MM.1S (cell line): ENCODE measurements around the gene SUMF2.
"Not testable (repeated sequence)": the region's sequence is repeated elsewhere in the genome, so short reads cannot be mapped to it uniquely, and the experiment has no call there.

Source experiments
- DNase-seq: peaks from one replicate; pipeline ENCODE4 v3.0.0-alpha.2; 2015
- H2AFZ ChIP-seq: fragments of 300-600 bp; sonication (generic); 2 replicates; pipeline ENCODE4 v1.6.0; 2016; ENCODE audit warnings: antibody characterized with exemption, low read length
- H3F3A ChIP-seq: fragments of 300-600 bp; sonication (generic); 2 replicates; pipeline ENCODE4 v1.6.1; 2016; ENCODE audit warnings: mild to moderate bottlenecking, antibody characterized with exemption, low read length, moderate library complexity, mixed read lengths; ENCODE audit not compliant: insufficient read depth
- H3K27ac ChIP-seq: fragments of 300-600 bp; sonication (generic); 2 replicates; pipeline ENCODE4 v1.5.1; 2016; ENCODE audit warnings: mild to moderate bottlenecking, low read length
- H3K27me3 ChIP-seq: fragments of 300-600 bp; sonication (generic); replicated peaks from 2 replicates; pipeline ENCODE4 v1.6.0; 2016; ENCODE audit warnings: low read length; ENCODE audit not compliant: insufficient read depth
- H3K36me3 ChIP-seq: fragments of 300-600 bp; sonication (generic); replicated peaks from 2 replicates; pipeline ENCODE4 v1.6.1; 2016; ENCODE audit warnings: mild to moderate bottlenecking, low read length, mixed read lengths; ENCODE audit not compliant: insufficient read depth
- H3K4me1 ChIP-seq: fragments of 300-600 bp; sonication (generic); 2 replicates; pipeline ENCODE4 v1.6.1; 2016; ENCODE audit warnings: low read length, mixed read lengths
- H3K4me2 ChIP-seq: fragments of 300-600 bp; sonication (generic); 2 replicates; pipeline ENCODE4 v1.6.0; 2016; ENCODE audit warnings: low read depth, low read length
- H3K4me3 ChIP-seq: fragments of 300-600 bp; sonication (generic); 2 replicates; pipeline ENCODE4 v1.5.1; 2016; ENCODE audit warnings: low read length, mixed read lengths
- H3K79me2 ChIP-seq: fragments of 300-600 bp; sonication (generic); 2 replicates; pipeline ENCODE4 v1.6.1; 2016; ENCODE audit warnings: mixed run types, low read length, mixed read lengths
- H3K9ac ChIP-seq: fragments of 300-600 bp; sonication (generic); 2 replicates; pipeline ENCODE4 v1.6.1; 2016; ENCODE audit warnings: low read length, mixed read lengths
- H3K9me2 ChIP-seq: fragments of 300-600 bp; sonication (generic); replicated peaks from 2 replicates; pipeline ENCODE4 v1.6.1; 2016; ENCODE audit warnings: mild to moderate bottlenecking, low read length, mixed read lengths; ENCODE audit not compliant: insufficient read depth
- H3K9me3 ChIP-seq: fragments of 300-600 bp; sonication (generic); replicated peaks from 2 replicates; pipeline ENCODE4 v1.6.1; 2016; ENCODE audit warnings: mild to moderate bottlenecking, low read length, mixed read lengths; ENCODE audit not compliant: insufficient read depth
- H4K20me1 ChIP-seq: fragments of 300-600 bp; sonication (generic); 2 replicates; pipeline ENCODE4 v1.6.1; 2016; ENCODE audit warnings: mild to moderate bottlenecking, low read length, moderate library complexity, mixed read lengths; ENCODE audit not compliant: insufficient read depth
- EZH2 ChIP-seq: fragments of 300-600 bp; sonication (generic); optimal IDR thresholded peaks from 2 replicates; pipeline ENCODE3; 2017; ENCODE audit warnings: low read depth, mild to moderate bottlenecking, antibody characterized with exemption, low read length, mixed read lengths
- EZH2phosphoT487 ChIP-seq: fragments of 300-600 bp; sonication (generic); IDR thresholded peaks from 2 replicates; pipeline ENCODE4 v1.6.1; 2018; ENCODE audit warnings: antibody characterized with exemption, low read length
- TF ChIP-seq, protein P1 (sequence below): fragments of 300-600 bp; sonication (generic); IDR thresholded peaks from 2 replicates; pipeline ENCODE4 v1.5.1; 2016; ENCODE audit warnings: antibody characterized with exemption, low read length, mixed read lengths

SUMF2 gene

DNA sequence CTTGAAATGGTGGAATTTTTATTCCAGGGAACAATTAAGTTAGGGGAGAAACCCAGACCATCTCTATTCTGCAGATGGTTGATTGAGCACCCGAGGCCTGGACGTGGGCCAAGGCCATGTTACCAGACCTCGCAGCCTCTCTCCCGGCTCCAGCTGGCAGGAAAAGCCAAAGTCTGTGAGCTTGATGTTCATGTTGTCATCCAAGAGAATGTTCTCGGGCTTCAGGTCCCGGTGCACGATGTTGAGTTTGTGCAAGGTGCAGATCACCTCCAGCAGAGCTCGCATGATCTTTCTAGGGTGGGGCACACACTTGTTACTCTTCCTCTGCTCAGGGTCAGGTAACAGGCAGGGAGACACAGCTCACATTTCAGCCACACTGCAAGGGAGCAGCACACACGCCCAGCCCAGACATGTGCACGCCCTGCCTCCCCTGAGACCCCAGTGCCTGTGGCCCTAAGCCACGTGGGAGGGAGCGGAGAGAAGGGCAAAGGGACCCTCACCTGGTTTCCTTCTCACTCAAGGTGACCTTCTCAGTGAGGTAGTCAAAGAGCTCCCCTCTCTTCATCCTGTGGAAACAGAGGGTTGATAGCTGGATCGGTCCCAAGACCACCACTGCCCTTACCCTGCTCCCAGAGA, 19.2 kb downstream of the SUMF2 start:
- Histone ChIP-seq H3K9me3 (no peaks in the 10 kb centered on the region), H3K27me3 (no peaks in the 10 kb centered on the region), H3K9ac (no peak overlapping the region), H3K36me3 (no peaks in the 10 kb centered on the region), H3K79me2 (no peaks in the 10 kb centered on the region), H2AFZ (no peak overlapping the region), H3F3A (no peaks in the 10 kb centered on the region), H3K9me2 (no peaks in the 10 kb centered on the region), H4K20me1 (no peaks in the 10 kb centered on the region), H3K27ac (no peak overlapping the region), H3K4me1 (no peaks in the 10 kb centered on the region), H3K4me2 (no peak overlapping the region), H3K4me3 (no peak overlapping the region)
- DNase-seq: no peak
- TF ChIP-seq EZH2phosphoT487: no peak
- TF ChIP-seq, protein P1, sequence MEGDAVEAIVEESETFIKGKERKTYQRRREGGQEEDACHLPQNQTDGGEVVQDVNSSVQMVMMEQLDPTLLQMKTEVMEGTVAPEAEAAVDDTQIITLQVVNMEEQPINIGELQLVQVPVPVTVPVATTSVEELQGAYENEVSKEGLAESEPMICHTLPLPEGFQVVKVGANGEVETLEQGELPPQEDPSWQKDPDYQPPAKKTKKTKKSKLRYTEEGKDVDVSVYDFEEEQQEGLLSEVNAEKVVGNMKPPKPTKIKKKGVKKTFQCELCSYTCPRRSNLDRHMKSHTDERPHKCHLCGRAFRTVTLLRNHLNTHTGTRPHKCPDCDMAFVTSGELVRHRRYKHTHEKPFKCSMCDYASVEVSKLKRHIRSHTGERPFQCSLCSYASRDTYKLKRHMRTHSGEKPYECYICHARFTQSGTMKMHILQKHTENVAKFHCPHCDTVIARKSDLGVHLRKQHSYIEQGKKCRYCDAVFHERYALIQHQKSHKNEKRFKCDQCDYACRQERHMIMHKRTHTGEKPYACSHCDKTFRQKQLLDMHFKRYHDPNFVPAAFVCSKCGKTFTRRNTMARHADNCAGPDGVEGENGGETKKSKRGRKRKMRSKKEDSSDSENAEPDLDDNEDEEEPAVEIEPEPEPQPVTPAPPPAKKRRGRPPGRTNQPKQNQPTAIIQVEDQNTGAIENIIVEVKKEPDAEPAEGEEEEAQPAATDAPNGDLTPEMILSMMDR: no peak
- no peak for TF ChIP-seq EZH2

DNA sequence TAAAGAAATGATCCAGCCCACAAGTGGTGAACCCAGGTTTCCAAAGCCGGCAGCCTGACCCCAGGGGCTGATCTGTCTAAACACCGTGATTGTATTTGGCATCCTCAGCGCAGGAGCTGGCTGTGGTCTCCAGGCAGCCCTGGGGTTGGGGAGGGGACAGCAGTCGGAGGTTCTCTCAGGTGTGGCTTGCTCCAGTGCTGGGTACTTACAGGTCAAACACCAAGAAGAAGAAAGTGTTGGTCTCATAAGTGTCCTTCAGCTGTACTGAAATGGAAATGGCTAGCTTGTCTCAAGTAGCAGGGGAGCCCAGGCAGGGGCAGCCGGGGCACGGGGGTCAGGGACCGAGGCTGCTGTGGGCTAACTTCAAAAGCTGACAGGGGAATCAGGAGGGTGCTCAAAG, 22.7 kb downstream of the SUMF2 start:
- DNase-seq: no peak
- TF ChIP-seq EZH2 (no peak), EZH2phosphoT487 (no peak)
- TF ChIP-seq, protein P1: no peak
- Histone ChIP-seq H3K9ac (no peak overlapping the region), H3K79me2 (no peaks in the 10 kb centered on the region), H2AFZ (no peak overlapping the region), H3F3A (no peaks in the 10 kb centered on the region), H3K9me3 (no peaks in the 10 kb centered on the region), H3K27ac (no peak overlapping the region), H4K20me1 (no peaks in the 10 kb centered on the region), H3K4me1 (no peaks in the 10 kb centered on the region), H3K27me3 (no peaks in the 10 kb centered on the region), H3K36me3 (no peaks in the 10 kb centered on the region), H3K4me3 (no peak overlapping the region), H3K9me2 (no peaks in the 10 kb centered on the region), H3K4me2 (no peak overlapping the region)

DNA sequence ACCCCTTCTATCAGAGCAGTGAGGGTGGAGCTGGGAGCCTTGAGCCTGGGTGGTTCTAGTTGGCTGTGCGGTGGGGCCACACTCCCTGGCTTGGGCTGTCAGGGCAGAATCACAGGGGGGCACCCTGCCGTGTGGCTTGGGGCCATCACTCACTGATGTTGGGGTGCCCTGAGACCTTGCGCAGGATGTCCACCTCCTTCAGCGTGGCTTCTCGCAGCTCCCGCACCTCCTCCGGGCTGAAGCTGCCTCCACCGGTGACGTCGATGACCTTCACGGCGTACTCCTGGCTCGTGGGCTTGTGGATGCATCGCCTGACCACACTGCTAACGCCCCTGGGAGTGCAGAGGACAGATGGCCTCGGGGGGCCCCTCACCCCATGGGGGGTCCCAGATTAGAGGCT, 23.4 kb downstream of the SUMF2 start:
- Histone ChIP-seq H3K27ac (no peak overlapping the region), H3K27me3 (no peaks in the 10 kb centered on the region), H3K4me1 (no peaks in the 10 kb centered on the region), H3K9me2 (no peaks in the 10 kb centered on the region), H3K4me2 (no peak overlapping the region), H3K79me2 (no peaks in the 10 kb centered on the region), H4K20me1 (no peaks in the 10 kb centered on the region), H3F3A (no peaks in the 10 kb centered on the region), H2AFZ (no peak overlapping the region), H3K4me3 (no peak overlapping the region), H3K9me3 (no peaks in the 10 kb centered on the region), H3K9ac (no peak overlapping the region), H3K36me3 (no peaks in the 10 kb centered on the region)
- no peak for DNase-seq
- TF ChIP-seq EZH2phosphoT487: no peak
- no peak for TF ChIP-seq EZH2

DNA sequence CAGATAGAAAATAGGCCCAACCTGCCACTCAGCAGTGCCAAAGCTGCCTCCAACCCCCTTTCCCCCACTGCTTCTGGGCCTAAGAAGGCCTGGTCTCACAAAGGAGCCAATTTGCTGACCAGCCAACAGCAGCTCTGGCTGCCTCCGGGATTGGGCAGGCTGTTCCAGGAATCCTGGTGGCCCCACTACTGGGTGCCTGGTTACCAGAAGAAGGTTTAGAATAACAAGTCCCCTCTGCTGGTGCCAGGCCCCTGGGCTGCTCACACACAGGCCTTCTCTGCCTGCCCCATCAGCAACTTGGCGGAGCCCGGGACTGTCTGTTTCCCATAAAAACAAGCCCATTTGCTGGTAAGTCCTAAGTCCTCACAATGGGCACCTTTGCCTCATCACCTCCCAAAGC, 27.5 kb downstream of the SUMF2 start:
- TF ChIP-seq, protein P1: no peak
- TF ChIP-seq EZH2phosphoT487 (no peak), EZH2 (no peak)

DNA sequence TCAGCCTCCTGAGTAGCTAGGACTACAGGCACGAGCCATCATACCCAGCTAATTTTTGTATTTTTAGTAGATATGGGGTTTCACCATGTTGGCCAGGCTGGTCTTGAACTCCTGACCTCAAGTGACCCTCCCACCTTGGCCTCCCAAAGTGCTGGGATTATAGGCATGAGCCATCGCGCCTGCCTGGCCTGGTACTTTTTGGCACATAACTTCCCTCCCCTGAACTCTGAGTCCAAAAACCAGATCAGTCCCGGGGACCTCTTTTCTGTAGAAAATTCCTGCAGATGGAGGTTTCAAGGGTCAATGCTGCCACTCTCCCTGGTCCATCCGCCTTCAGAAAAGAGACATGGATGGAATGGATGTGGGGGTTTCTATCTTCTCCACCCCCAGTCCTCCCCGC, 28.3 kb downstream of the SUMF2 start:
- H3K9me3 ChIP-seq, H3K79me2 ChIP-seq, H3K4me1 ChIP-seq, H3K27ac ChIP-seq, H3K36me3 ChIP-seq, H3K9ac ChIP-seq, H4K20me1 ChIP-seq, H2AFZ ChIP-seq, DNase-seq, H3F3A ChIP-seq, H3K27me3 ChIP-seq, H3K9me2 ChIP-seq, H3K4me3 ChIP-seq, H3K4me2 ChIP-seq: not testable (repeated sequence)

More for the DNA sequence above, 27.5 kb downstream of the SUMF2 start:
- Histone ChIP-seq H3K36me3 (no peaks in the 10 kb centered on the region), H3F3A (no peaks in the 10 kb centered on the region), H3K27me3 (no peaks in the 10 kb centered on the region), H3K4me1 (no peaks in the 10 kb centered on the region), H3K9me2 (no peaks in the 10 kb centered on the region), H4K20me1 (no peaks in the 10 kb centered on the region), H3K4me2 (no peak overlapping the region), H3K27ac (no peak overlapping the region), H3K9ac (no peak overlapping the region), H2AFZ (no peak overlapping the region), H3K4me3 (no peak overlapping the region), H3K9me3 (no peaks in the 10 kb centered on the region), H3K79me2 (no peaks in the 10 kb centered on the region)
- no peak for DNase-seq
